ENCODE measurements around the gene FBLN5.

The FBLN5 gene

GRCh38 chr14:91985008-91985407 lies 37.5 kb upstream of the FBLN5 start:
- POLR2A ChIA-PET = no interaction called here
- no peak for DNase-seq (ENCODE audit: extremely low spot score)
- CTCF ChIA-PET = no interaction called here
- TF ChIP-seq CTBP1 (IDR thresholded peaks at IDR 0.05; ENCODE audit: borderline replicate concordance) (no peak), ARNT (IDR thresholded peaks at IDR 0.05) (no peak), SP1 (IDR thresholded peaks at IDR 0.05) (no peak), NFRKB (IDR thresholded peaks at IDR 0.05) (no peak), PKNOX1 (IDR thresholded peaks at IDR 0.05) (no peak), FOXA1 (IDR thresholded peaks at IDR 0.05) (no peak), L3MBTL2 (conservative IDR thresholded peaks at IDR 0.05) (no peak), TARDBP (IDR thresholded peaks at IDR 0.05) (no peak), HDGF (IDR thresholded peaks at IDR 0.05; ENCODE audit: borderline replicate concordance) (no peak), ZNF384 (IDR thresholded peaks at IDR 0.05) (no peak), LEF1 (IDR thresholded peaks at IDR 0.05; ENCODE audit: borderline replicate concordance) (no peak), FOXK2 (IDR thresholded peaks at IDR 0.05) (no peak), FOXM1 (IDR thresholded peaks at IDR 0.05; ENCODE audit: borderline replicate concordance) (no peak), SUZ12 (IDR thresholded peaks at IDR 0.05) (no peak), ELF4 (IDR thresholded peaks at IDR 0.05) (no peak)

GRCh38 chr14:91983588-91983987 lies 36.1 kb upstream of the FBLN5 start:
- CTCF ChIA-PET = no interaction called here

GRCh38 chr14:91980157-91980556 lies 32.7 kb upstream of the FBLN5 start:
- CTCF ChIA-PET = no interaction called here
- TF ChIP-seq ZNF384 (IDR thresholded peaks at IDR 0.05) (no peak), TARDBP (IDR thresholded peaks at IDR 0.05) (no peak), BHLHE40 (IDR thresholded peaks at IDR 0.05; ENCODE audit: borderline replicate concordance) (no peak), NFRKB (IDR thresholded peaks at IDR 0.05) (no peak), ELF4 (IDR thresholded peaks at IDR 0.05) (no peak), LEF1 (IDR thresholded peaks at IDR 0.05; ENCODE audit: borderline replicate concordance) (no peak), HDGF (IDR thresholded peaks at IDR 0.05; ENCODE audit: borderline replicate concordance) (no peak), PKNOX1 (IDR thresholded peaks at IDR 0.05) (no peak), L3MBTL2 (conservative IDR thresholded peaks at IDR 0.05) (no peak)
- POLR2A ChIA-PET = no interaction called here
- DNase-seq (ENCODE audit: extremely low spot score) = no peak

More at GRCh38 chr14:91983588-91983987, 36.1 kb upstream of the FBLN5 start:
- POLR2A ChIA-PET = no interaction called here
- TF ChIP-seq ZNF384 (IDR thresholded peaks at IDR 0.05) = no peak
- no peak for TF ChIP-seq BHLHE40 (IDR thresholded peaks at IDR 0.05; ENCODE audit: borderline replicate concordance)
- TF ChIP-seq FOXA1 (IDR thresholded peaks at IDR 0.05) = no peak
- no peak for TF ChIP-seq NFRKB (IDR thresholded peaks at IDR 0.05)
- no peak for TF ChIP-seq L3MBTL2 (conservative IDR thresholded peaks at IDR 0.05)
- TF ChIP-seq LEF1 (IDR thresholded peaks at IDR 0.05; ENCODE audit: borderline replicate concordance) = no peak
- no peak for TF ChIP-seq ARNT (IDR thresholded peaks at IDR 0.05)
- TF ChIP-seq FOXM1 (IDR thresholded peaks at IDR 0.05; ENCODE audit: borderline replicate concordance) = no peak
- no peak for TF ChIP-seq TARDBP (IDR thresholded peaks at IDR 0.05)
- TF ChIP-seq ELF4 (IDR thresholded peaks at IDR 0.05) = no peak
- no peak for TF ChIP-seq SP1 (IDR thresholded peaks at IDR 0.05)
- TF ChIP-seq FOXK2 (IDR thresholded peaks at IDR 0.05) = no peak
- TF ChIP-seq PKNOX1 (IDR thresholded peaks at IDR 0.05) = no peak
- TF ChIP-seq CTBP1 (IDR thresholded peaks at IDR 0.05; ENCODE audit: borderline replicate concordance) = no peak
- no peak for DNase-seq (ENCODE audit: extremely low spot score)

GRCh38 chr14:91977884-91978283 lies 30.4 kb upstream of the FBLN5 start:
- CTCF ChIA-PET = no interaction called here
- DNase-seq (ENCODE audit: extremely low spot score) = no peak
- POLR2A ChIA-PET = no interaction called here
- no peak for TF ChIP-seq FOXK2 (IDR thresholded peaks at IDR 0.05)
- no peak for TF ChIP-seq CTBP1 (IDR thresholded peaks at IDR 0.05; ENCODE audit: borderline replicate concordance)
- no peak for TF ChIP-seq NFRKB (IDR thresholded peaks at IDR 0.05)
- no peak for TF ChIP-seq L3MBTL2 (conservative IDR thresholded peaks at IDR 0.05)
- TF ChIP-seq ARNT (IDR thresholded peaks at IDR 0.05) = no peak
- no peak for TF ChIP-seq TARDBP (IDR thresholded peaks at IDR 0.05)
- no peak for TF ChIP-seq LEF1 (IDR thresholded peaks at IDR 0.05; ENCODE audit: borderline replicate concordance)
- no peak for TF ChIP-seq SUZ12 (IDR thresholded peaks at IDR 0.05)
- no peak for TF ChIP-seq BHLHE40 (IDR thresholded peaks at IDR 0.05; ENCODE audit: borderline replicate concordance)
- TF ChIP-seq HDGF (IDR thresholded peaks at IDR 0.05; ENCODE audit: borderline replicate concordance) = no peak
- TF ChIP-seq FOXA1 (IDR thresholded peaks at IDR 0.05) = no peak
- TF ChIP-seq FOXM1 (IDR thresholded peaks at IDR 0.05; ENCODE audit: borderline replicate concordance) = no peak
- no peak for TF ChIP-seq ZNF384 (IDR thresholded peaks at IDR 0.05)
- TF ChIP-seq PKNOX1 (IDR thresholded peaks at IDR 0.05) = no peak
- TF ChIP-seq SP1 (IDR thresholded peaks at IDR 0.05) = no peak
- TF ChIP-seq ELF4 (IDR thresholded peaks at IDR 0.05) = no peak

GRCh38 chr14:91975763-91976162 lies 28.3 kb upstream of the FBLN5 start:
- TF ChIP-seq LEF1 (IDR thresholded peaks at IDR 0.05; ENCODE audit: borderline replicate concordance) (no peak), SP1 (IDR thresholded peaks at IDR 0.05) (no peak), NFRKB (IDR thresholded peaks at IDR 0.05) (no peak), FOXA1 (IDR thresholded peaks at IDR 0.05) (no peak), BHLHE40 (IDR thresholded peaks at IDR 0.05; ENCODE audit: borderline replicate concordance) (no peak), ARNT (IDR thresholded peaks at IDR 0.05) (no peak)
- POLR2A ChIA-PET = no interaction called here
- DNase-seq (ENCODE audit: extremely low spot score) = no peak
- CTCF ChIA-PET = no interaction called here
